Peyer's patch (tissue), 4 donors: ENCODE results near the gene CCDC14. TPM values are rescaled to one million over a fixed set of nuclear protein-coding genes. Genes with fewer than 3 reads are reported as not detected.

Experiments used
- DNase-seq, 3 donors: peaks; one replicate each; pipeline ENCODE4 v3.0.0-alpha.2; 2017 to 2019
- H3K27ac ChIP-seq, 4 donors: fragments of 200-600 bp; sonication (generic); one replicate each; pipeline ENCODE4 v1.5.1; 2016 to 2019
- H3K27me3 ChIP-seq, 2 donors: fragments of 200-600 bp; sonication (generic); one replicate each; pipeline ENCODE4 v1.5.1; 2019
- H3K36me3 ChIP-seq, 3 donors: fragments of 200-600 bp; sonication (generic); one replicate each; pipeline ENCODE4 v1.5.1; 2016 to 2019
- H3K4me1 ChIP-seq, 4 donors: fragments of 200-600 bp; sonication (generic); one replicate each; pipeline ENCODE4 v1.5.1; 2016 to 2019
- H3K4me3 ChIP-seq, 4 donors: fragments of 200-600 bp; sonication (generic); 1 replicate in 3 of 4; 2 replicates in 1 of 4; pipeline ENCODE4 v1.5.1; 2016 to 2019; ENCODE audit warnings: mild to moderate bottlenecking in 1 of 4
- H3K9me3 ChIP-seq, 4 donors: fragments of 200-600 bp; sonication (generic); one replicate each; pipeline ENCODE4 v1.5.1; 2016 to 2019; ENCODE audit warnings: mild to moderate bottlenecking in 1 of 4
- CTCF ChIP-seq, 6 experiments: fragments of 450-650 bp in 4 of 6; fragments of 200-600 bp in 2 of 6; sonication (generic) in 1 of 6; IDR thresholded peaks; one replicate each; pipeline ENCODE4 v1.5.1; 2017 to 2019; ENCODE audit warnings: antibody characterized with exemption in 6 of 6, mild to moderate bottlenecking in 3 of 6, moderate library complexity in 1 of 6
- POLR2A ChIP-seq, 2 donors: fragments of 450-650 bp; IDR thresholded peaks; one replicate each; pipeline ENCODE4 v1.5.1; 2017; ENCODE audit warnings: antibody characterized with exemption in 2 of 2, mild to moderate bottlenecking in 2 of 2, moderate library complexity in 2 of 2
- total RNA-seq, 4 donors: library from RNA; depleted of rRNA; stranded (reverse); fragments of >200 nt; gene quantifications; one replicate each; pipeline ENCODE4 v1.1.0, GENCODE V29; 2016

The CCDC14 gene
- total RNA-seq, 4 donors from 2014 or later: 59.5 to 139 (median 80.6) TPM

GRCh38 chr3:123884993-123885392 is 76.0 kb downstream of the CCDC14 start:
- peaks cover 0 to 7% (median 0%) of the 10 kb centered on the region in 4 donors for H3K4me1 ChIP-seq
- no peak overlapping the region for H3K27ac ChIP-seq
- H3K9me3 ChIP-seq: no peaks in the 10 kb centered on the region
- H3K4me3 ChIP-seq: no peak overlapping the region
- no peak for DNase-seq
- no peaks in the 10 kb centered on the region for H3K36me3 ChIP-seq
- no peaks in the 10 kb centered on the region for H3K27me3 ChIP-seq
- no peak for TF ChIP-seq CTCF (IDR thresholded peaks at IDR 0.05)
- no peak for TF ChIP-seq POLR2A (IDR thresholded peaks at IDR 0.05)

- no peaks in the 10 kb centered on the region for H3K36me3 ChIP-seq
- no peaks in the 10 kb centered on the region for H3K27me3 ChIP-seq
- H3K9me3 ChIP-seq: no peaks in the 10 kb centered on the region
- peak within 1 kb of the TSS; percentile 10 to 45 (median 37) for H3K4me3 ChIP-seq
- peak; percentile 49 to 73 (median 54) for DNase-seq
- H3K27ac ChIP-seq: no peak within 1 kb of the TSS
- H3K4me1 ChIP-seq: peaks cover 0 to 7% (median 0%) of the 10 kb centered on the region in 4 donors
- TF ChIP-seq POLR2A (IDR thresholded peaks at IDR 0.05): no peak
- TF ChIP-seq CTCF (IDR thresholded peaks at IDR 0.05): no peak
These were observed 76.7 kb downstream of the CCDC14 start, which contains the start of gene MYLK for GRCh38 chr3:123884203-123884831. Gene MYLK (minus strand): TSS chr3:123884332. CDS start chr3:123793841, 90,491 bp downstream.

GRCh38 chr3:123883701-123884202 is 77.3 kb downstream of the CCDC14 start:
- DNase-seq: no peak
- no peaks in the 10 kb centered on the region for H3K36me3 ChIP-seq
- no peaks in the 10 kb centered on the region for H3K27me3 ChIP-seq
- H3K4me3 ChIP-seq: peak overlapping the region; percentile 2 to 45 (median 37)
- TF ChIP-seq POLR2A (IDR thresholded peaks at IDR 0.05) (no peak), CTCF (IDR thresholded peaks at IDR 0.05) (no peak)
- H3K9me3 ChIP-seq: no peaks in the 10 kb centered on the region
- no peak overlapping the region for H3K27ac ChIP-seq
- H3K4me1 ChIP-seq: peaks cover 0 to 7% (median 0%) of the 10 kb centered on the region in 4 donors

GRCh38 chr3:123883111-123883510 is 77.9 kb downstream of the CCDC14 start:
- peaks cover 0 to 7% (median 0%) of the 10 kb centered on the region in 4 donors for H3K4me1 ChIP-seq
- no peak overlapping the region for H3K27ac ChIP-seq
- H3K4me3 ChIP-seq: no peak overlapping the region
- no peak for DNase-seq
- H3K36me3 ChIP-seq: no peaks in the 10 kb centered on the region
- TF ChIP-seq CTCF (IDR thresholded peaks at IDR 0.05) (no peak), POLR2A (IDR thresholded peaks at IDR 0.05) (no peak)
- H3K27me3 ChIP-seq: no peaks in the 10 kb centered on the region
- no peaks in the 10 kb centered on the region for H3K9me3 ChIP-seq

GRCh38 chr3:123881771-123882170 is 79.3 kb downstream of the CCDC14 start:
- Histone ChIP-seq H3K4me3 (no peak overlapping the region), H3K36me3 (no peaks in the 10 kb centered on the region), H3K4me1 (peaks cover 0 to 7% (median 0%) of the 10 kb centered on the region in 4 donors), H3K9me3 (no peaks in the 10 kb centered on the region), H3K27me3 (no peaks in the 10 kb centered on the region), H3K27ac (no peak overlapping the region)
- TF ChIP-seq CTCF (IDR thresholded peaks at IDR 0.05) (no peak), POLR2A (IDR thresholded peaks at IDR 0.05) (no peak)
- no peak for DNase-seq
